SK-N-MC (cell line): ENCODE results near the gene AARS2.

Experiments used
- EZH2 ChIP-seq: fragments of 200-600 bp; sonication (generic); IDR thresholded peaks from one replicate; pipeline ENCODE4 v1.6.1; 2017; ENCODE audit warnings: antibody characterized with exemption
- FOXP2 ChIP-seq: optimal IDR thresholded peaks from 2 replicates; pipeline ENCODE3; 2011; ENCODE audit warnings: mild to moderate bottlenecking, moderate library complexity; ENCODE audit not compliant: insufficient read depth; ENCODE audit errors: extremely low read length, control extremely low read depth
- POLR2AphosphoS5 ChIP-seq: IDR thresholded peaks from 2 replicates; pipeline ENCODE4 v1.6.1; 2012; ENCODE audit warnings: mild to moderate bottlenecking, low read depth, low read length, borderline replicate concordance

- TF ChIP-seq EZH2 = peak; percentile 30
- TF ChIP-seq POLR2AphosphoS5 = no peak; the same call in 1 of the 2 replicates
- no peak for TF ChIP-seq FOXP2
These were observed 15.8 kb downstream of the AARS2 start for GRCh38 chr6:44297063-44298038.
